Inflammatory macrophage treated with lipopolysaccharide for 4 hours (primary cell): ENCODE measurements around the gene RAB11FIP3.

Experiments
- DNase-seq: peaks from one replicate; pipeline ENCODE4 v3.0.0-alpha.2; 2020

The RAB11FIP3 gene

GRCh38 chr16:556474-557173, 131.2 kb downstream of the RAB11FIP3 start:
- DNase-seq, result no peak

- DNase-seq, result no peak
Observed at GRCh38 chr16:557463-558297, 132.2 kb downstream of the RAB11FIP3 start.

GRCh38 chr16:558298-559020, 133.0 kb downstream of the RAB11FIP3 start:
- no peak for DNase-seq

- no peak for DNase-seq
Observed at GRCh38 chr16:559021-559380, 133.6 kb downstream of the RAB11FIP3 start.

GRCh38 chr16:559411-560203, 134.2 kb downstream of the RAB11FIP3 start:
- no peak for DNase-seq

- DNase-seq, result no peak
Observed at GRCh38 chr16:560204-560700, 134.8 kb downstream of the RAB11FIP3 start, which contains the start of gene PRR35. PRR35 (plus strand) TSS chr16:560394; CDS start chr16:563295, 2,901 bp downstream.

GRCh38 chr16:560701-561412, 135.4 kb downstream of the RAB11FIP3 start:
- DNase-seq, result no peak

- DNase-seq, result no peak
Observed at GRCh38 chr16:561413-561794, 136.0 kb downstream of the RAB11FIP3 start.

GRCh38 chr16:561957-562938, 136.8 kb downstream of the RAB11FIP3 start:
- no peak for DNase-seq

- no peak for DNase-seq
Observed at GRCh38 chr16:563072-563644, 137.7 kb downstream of the RAB11FIP3 start.

GRCh38 chr16:564690-565418, 139.4 kb downstream of the RAB11FIP3 start:
- no peak for DNase-seq

GRCh38 chr16:565419-566330, 140.2 kb downstream of the RAB11FIP3 start:
- no peak for DNase-seq

GRCh38 chr16:566475-567372, 141.3 kb downstream of the RAB11FIP3 start, which contains the start of gene NHLRC4:
NHLRC4 (plus strand) TSS chr16:567005; CDS start chr16:568048, 1,043 bp downstream.
- DNase-seq, result peak; percentile 52

GRCh38 chr16:567373-568256, 142.2 kb downstream of the RAB11FIP3 start:
- DNase-seq, result no peak

GRCh38 chr16:568401-569258, 143.2 kb downstream of the RAB11FIP3 start:
- DNase-seq, result no peak
